Measurements from ENCODE around the gene HOXA10.
A peak's percentile ranks its signal among the peaks of the same experiment; 100 is the strongest.

Gene HOXA10

DNA sequence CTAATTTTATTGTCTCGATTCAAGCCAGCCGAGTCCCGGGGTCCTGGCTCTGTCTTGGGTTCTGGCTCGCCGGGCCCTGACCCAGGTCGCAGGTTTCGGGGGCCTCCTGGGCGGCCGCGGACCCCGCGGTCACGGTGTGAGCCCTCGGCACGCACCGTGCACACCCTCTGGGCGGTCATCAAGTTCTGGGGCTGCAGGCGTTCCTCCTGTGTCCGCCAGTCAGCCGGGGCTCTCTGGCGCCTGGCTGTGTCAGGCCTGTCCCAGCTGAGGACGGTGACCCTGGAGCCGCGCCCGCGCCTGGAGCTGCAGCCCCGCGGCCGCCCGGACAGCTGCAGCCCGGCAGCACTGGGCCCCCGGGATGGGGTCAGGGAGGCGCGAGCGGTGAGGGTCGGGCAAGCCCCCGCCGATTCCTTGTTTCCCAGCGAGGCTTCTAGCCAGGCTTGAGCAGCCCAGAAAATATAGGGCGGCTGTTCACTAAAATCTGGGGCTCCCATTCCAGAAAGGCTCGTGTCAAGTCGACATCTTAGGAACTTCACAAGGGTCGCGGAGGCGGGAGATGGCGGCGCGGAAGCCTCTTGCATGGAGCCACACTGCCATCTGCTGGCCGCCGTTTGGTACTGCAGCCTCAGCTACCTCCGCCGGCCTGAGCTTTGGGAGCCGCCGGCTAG, 13.4 kb downstream of the HOXA10 start:
- Histone ChIP-seq H3K9me3 (ENCODE audit: insufficient read depth, low read depth, low read length) (peaks cover 8% of the 10 kb centered on the region; the same call in 1 of the 2 replicates), H3K27ac (ENCODE audit: low read depth, low read length) (no peak overlapping the region), H3K9ac (ENCODE audit: low read depth, low read length) (no peak overlapping the region), H3K27me3 (ENCODE audit: insufficient read depth, low read length) (peaks cover 100% of the 10 kb centered on the region), H3K36me3 (ENCODE audit: insufficient read depth, low read length) (no peaks in the 10 kb centered on the region), H3K4me3 (ENCODE audit: low read length) (peak overlapping the region; percentile 50), H3K4me1 (ENCODE audit: insufficient read depth, low read length) (no peaks in the 10 kb centered on the region; the same call in 1 of the 2 replicates)
- 6% methylated on average over 54 of the region's 54 CpGs for WGBS

DNA sequence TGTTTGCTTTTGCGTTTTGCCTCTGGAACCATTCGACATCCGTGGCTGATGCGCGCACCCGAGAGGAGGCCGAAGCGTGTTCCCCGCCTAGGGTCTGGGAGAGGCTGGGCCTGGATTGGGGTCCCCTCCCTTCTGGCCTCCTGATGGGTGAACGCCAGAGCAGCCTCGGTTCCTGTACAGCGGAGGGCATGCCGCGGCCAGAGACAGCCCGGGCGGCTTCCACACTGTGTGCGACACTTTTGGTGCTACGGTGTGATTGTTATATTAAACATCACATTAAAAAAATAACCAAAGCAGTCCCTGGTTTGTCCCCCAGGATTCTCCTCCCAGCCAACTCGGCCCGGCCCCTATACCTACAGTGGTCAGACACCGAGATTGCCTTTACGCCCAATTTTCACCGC, 14.0 kb downstream of the HOXA10 start:
- Histone ChIP-seq H3K9ac (ENCODE audit: low read depth, low read length) (no peak overlapping the region), H3K27me3 (ENCODE audit: insufficient read depth, low read length) (peaks cover 100% of the 10 kb centered on the region), H3K9me3 (ENCODE audit: insufficient read depth, low read depth, low read length) (peaks cover 3% of the 10 kb centered on the region; the same call in 1 of the 2 replicates), H3K36me3 (ENCODE audit: insufficient read depth, low read length) (no peaks in the 10 kb centered on the region), H3K4me1 (ENCODE audit: insufficient read depth, low read length) (no peaks in the 10 kb centered on the region; the same call in 1 of the 2 replicates), H3K4me3 (ENCODE audit: low read length) (peak overlapping the region; percentile 50; the same call in 1 of the 2 replicates), H3K27ac (ENCODE audit: low read depth, low read length) (no peak overlapping the region)
- 73% methylated on average over 19 of the region's 23 CpGs for WGBS

DNA sequence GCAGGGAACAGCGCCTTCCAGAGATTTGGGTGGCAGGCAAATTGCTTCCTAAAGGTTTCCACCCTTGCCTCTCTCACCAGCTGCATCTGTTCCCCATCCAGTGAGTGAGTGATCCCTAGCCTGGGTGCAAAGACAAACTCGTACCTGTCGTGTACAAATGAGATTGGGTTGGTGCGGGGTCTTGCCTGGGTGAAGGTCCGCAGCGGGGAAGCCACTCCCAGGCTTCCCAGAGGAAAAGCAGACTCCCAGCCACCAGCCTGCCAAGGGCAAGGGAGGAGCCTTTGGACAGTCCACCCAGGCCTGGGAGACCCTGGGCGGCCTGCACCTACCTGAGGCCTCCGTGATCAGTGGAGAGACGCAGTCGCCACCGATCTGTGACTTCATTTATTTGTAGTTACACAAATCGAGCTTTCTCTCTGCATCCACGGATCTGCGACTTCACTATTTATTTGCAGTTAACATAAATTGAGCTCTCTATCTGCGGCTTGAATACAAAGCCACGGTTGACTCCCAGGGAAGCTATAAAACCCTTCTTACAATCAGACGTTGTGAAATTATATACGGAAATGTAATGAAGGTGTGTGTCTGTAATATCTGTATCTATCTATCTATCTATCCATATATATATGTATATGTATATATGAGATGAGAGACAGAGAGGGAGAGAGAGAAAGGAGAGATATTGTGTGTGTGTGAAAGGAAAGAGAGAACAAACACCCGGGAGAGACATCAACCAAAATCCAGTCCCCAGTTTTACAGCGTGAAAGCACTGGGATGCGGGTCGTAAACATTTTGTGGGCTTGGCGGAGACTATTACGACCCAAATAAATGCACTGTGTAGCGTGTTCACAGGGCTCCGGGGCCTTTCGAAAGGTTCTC, 14.6 kb downstream of the HOXA10 start:
- peaks cover 100% of the 10 kb centered on the region for H3K27me3 ChIP-seq (ENCODE audit: insufficient read depth, low read length)
- no peak overlapping the region for H3K4me3 ChIP-seq (ENCODE audit: low read length)
- H3K36me3 ChIP-seq (ENCODE audit: insufficient read depth, low read length), result no peaks in the 10 kb centered on the region
- H3K9me3 ChIP-seq (ENCODE audit: insufficient read depth, low read depth, low read length), result peaks cover 3% of the 10 kb centered on the region; the same call in 1 of the 2 replicates
- H3K4me1 ChIP-seq (ENCODE audit: insufficient read depth, low read length), result no peaks in the 10 kb centered on the region; the same call in 1 of the 2 replicates
- H3K27ac ChIP-seq (ENCODE audit: low read depth, low read length), result no peak overlapping the region
- 78% methylated on average over 25 of the region's 27 CpGs for WGBS
- no peak overlapping the region for H3K9ac ChIP-seq (ENCODE audit: low read depth, low read length)

DNA sequence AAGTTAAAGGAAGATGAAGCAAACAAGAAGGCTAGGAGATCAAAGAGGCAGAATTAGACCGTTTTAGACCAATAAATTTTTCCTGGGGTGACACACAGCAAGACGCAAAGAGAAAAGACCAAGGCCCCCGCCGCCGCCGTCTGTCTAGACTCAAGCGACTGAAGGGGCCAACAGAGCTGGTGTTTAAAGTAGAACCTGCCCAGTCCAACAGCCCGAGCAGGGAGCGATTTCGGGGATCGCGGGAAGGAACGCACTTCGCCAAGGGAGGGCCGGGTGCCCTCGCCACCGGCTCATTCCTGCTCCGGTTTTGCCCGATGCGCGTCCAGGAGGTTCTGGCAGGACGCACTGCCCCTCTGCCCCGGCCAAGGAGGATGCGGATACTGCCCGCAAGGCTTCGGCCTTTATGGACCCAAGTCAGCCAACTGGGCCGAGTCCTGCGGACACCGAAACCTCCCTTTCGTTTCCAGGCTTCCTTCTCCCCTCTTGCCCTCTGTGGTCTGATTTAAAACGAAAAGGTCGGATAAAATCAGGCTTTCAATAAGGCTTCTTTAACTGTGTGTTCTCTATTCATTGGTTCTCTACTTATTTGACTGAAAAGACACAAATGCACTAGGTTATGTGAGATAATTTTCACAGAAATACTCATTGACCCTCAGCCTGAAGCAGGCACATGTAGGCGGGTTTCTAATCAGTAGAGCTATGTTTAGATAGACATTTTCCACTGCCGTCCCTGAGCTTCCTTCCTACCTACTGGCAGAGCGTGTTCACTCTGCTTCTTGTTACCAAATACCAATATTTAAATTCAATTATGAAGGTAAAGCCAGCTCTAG, 15.5 kb downstream of the HOXA10 start:
- H3K4me3 ChIP-seq (ENCODE audit: low read length), result no peak overlapping the region
- no peaks in the 10 kb centered on the region for H3K36me3 ChIP-seq (ENCODE audit: insufficient read depth, low read length)
- H3K27ac ChIP-seq (ENCODE audit: low read depth, low read length), result no peak overlapping the region
- H3K9ac ChIP-seq (ENCODE audit: low read depth, low read length), result no peak overlapping the region
- H3K4me1 ChIP-seq (ENCODE audit: insufficient read depth, low read length), result no peaks in the 10 kb centered on the region; the same call in 1 of the 2 replicates
- peaks cover 100% of the 10 kb centered on the region for H3K27me3 ChIP-seq (ENCODE audit: insufficient read depth, low read length)
- WGBS, result 68% methylated on average over 35 of the region's 35 CpGs
- peaks cover 3% of the 10 kb centered on the region; the same call in 1 of the 2 replicates for H3K9me3 ChIP-seq (ENCODE audit: insufficient read depth, low read depth, low read length)

DNA sequence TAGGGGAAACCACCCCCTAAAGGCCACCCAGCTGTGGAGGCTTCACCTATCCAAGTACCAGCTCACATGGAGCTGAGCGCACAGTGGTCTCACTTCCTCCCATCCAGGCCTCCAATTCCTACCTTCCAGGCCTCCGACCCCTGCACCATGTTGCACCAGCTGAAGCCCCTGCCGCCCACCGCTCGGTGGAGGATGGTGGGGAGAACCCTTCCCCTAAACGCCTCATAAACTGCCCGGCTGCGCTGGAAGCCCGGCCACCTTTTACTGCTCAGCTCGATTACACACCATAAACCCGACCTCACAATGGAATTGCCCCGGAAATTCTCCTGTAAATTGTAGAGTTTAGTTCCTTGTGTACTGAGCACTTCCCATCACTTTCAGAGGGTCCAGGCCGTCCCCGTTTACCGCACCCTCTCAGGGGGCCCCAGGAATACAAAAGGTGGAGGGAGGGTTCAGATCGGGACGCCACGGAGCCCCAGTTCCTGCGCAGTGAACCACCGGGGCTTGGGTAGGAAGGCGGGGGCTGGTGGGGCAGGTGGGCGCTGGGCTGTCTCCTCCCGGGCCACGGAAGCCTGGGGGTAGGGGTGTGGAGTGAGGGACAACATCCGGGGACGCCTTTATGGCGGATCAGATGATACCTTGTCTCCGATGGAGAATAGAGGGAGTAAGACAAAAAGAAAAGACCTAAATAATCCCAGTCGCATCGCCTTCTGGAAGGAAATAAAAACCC, 16.3 kb downstream of the HOXA10 start:
- 58% methylated on average over 29 of the region's 30 CpGs for WGBS
- no peaks in the 10 kb centered on the region for H3K36me3 ChIP-seq (ENCODE audit: insufficient read depth, low read length)
- H3K9me3 ChIP-seq (ENCODE audit: insufficient read depth, low read depth, low read length), result peaks cover 3% of the 10 kb centered on the region; the same call in 1 of the 2 replicates
- no peaks in the 10 kb centered on the region; the same call in 1 of the 2 replicates for H3K4me1 ChIP-seq (ENCODE audit: insufficient read depth, low read length)
- peaks cover 100% of the 10 kb centered on the region for H3K27me3 ChIP-seq (ENCODE audit: insufficient read depth, low read length)
- no peak overlapping the region for H3K4me3 ChIP-seq (ENCODE audit: low read length)
- no peak overlapping the region for H3K27ac ChIP-seq (ENCODE audit: low read depth, low read length)
- no peak overlapping the region for H3K9ac ChIP-seq (ENCODE audit: low read depth, low read length)

DNA sequence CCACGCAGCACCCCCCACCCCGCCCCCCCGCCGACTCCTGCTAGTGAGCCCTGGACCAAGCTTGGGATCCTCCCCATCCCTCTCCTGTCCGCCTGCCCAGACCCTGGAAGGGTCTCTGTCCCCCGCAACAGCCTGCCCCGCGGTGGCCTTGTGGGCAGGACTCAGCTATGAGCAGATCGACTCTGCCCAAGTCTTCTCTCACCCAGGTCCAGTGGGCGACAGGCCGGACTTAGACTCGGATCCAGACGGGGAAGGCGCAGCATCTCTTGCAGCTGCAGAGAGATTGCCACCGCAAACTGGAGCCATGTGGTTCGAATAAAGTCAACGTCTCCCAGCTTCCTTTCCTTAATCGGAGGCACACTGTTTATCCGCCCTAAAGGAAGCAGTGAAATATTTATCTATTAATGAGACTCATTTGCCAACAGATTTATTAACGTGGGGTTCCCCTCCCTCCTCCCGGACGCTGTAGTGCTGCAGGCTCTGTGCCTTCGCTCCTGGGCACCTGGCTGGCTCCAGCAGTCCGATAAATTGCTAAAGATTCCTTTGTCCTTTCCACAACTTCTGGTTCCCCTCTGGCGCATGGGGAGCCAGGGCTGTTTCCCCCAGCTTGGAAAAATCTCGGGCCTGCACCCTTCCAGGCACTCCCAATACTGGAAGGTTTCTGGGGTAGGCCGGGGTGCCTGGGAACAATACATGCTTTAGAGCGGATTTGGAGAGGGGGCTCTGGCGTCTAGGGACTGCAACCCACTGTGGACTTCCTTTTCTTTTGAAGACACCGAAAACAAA, 17.0 kb downstream of the HOXA10 start:
- H3K36me3 ChIP-seq (ENCODE audit: insufficient read depth, low read length), result no peaks in the 10 kb centered on the region
- H3K4me1 ChIP-seq (ENCODE audit: insufficient read depth, low read length), result no peaks in the 10 kb centered on the region; the same call in 1 of the 2 replicates
- H3K27me3 ChIP-seq (ENCODE audit: insufficient read depth, low read length), result peaks cover 100% of the 10 kb centered on the region
- peaks cover 3% of the 10 kb centered on the region; the same call in 1 of the 2 replicates for H3K9me3 ChIP-seq (ENCODE audit: insufficient read depth, low read depth, low read length)
- no peak overlapping the region for H3K27ac ChIP-seq (ENCODE audit: low read depth, low read length)
- 36% methylated on average over 30 of the region's 30 CpGs for WGBS
- H3K9ac ChIP-seq (ENCODE audit: low read depth, low read length), result no peak overlapping the region
- H3K4me3 ChIP-seq (ENCODE audit: low read length), result no peak overlapping the region

DNA sequence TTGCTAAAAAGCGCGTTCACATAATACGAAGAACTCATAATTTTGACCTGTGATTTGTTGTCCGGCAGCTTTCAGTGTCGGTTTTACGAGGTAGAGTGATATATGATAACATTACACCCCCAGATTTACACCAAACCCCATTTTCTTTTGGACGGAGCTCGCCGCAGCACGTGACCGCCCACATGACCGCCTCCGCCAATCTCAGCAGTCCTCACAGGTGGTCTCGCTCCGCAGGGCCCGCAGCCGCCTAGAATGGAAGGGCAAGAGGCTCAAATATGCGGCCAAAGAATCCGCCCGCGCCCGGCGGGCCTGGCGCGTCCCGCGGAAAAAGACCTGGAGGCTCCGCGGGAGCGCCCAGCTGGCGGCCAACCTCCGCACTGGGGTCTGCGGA, 17.6 kb downstream of the HOXA10 start, which contains the start of gene HOXA7:
Gene HOXA7, minus strand, starts transcription at position 168 of the 391 bp plus-strand sequence. Its CDS starts 130 bp downstream, at position 38.
- Histone ChIP-seq H3K4me3 (ENCODE audit: low read length) (peak within 1 kb of the TSS; percentile 51), H3K36me3 (ENCODE audit: insufficient read depth, low read length) (no peaks in the 10 kb centered on the region), H3K9ac (ENCODE audit: low read depth, low read length) (no peak within 1 kb of the TSS), H3K27ac (ENCODE audit: low read depth, low read length) (no peak within 1 kb of the TSS), H3K27me3 (ENCODE audit: insufficient read depth, low read length) (peaks cover 100% of the 10 kb centered on the region), H3K9me3 (ENCODE audit: insufficient read depth, low read depth, low read length) (peaks cover 3% of the 10 kb centered on the region; the same call in 1 of the 2 replicates), H3K4me1 (ENCODE audit: insufficient read depth, low read length) (no peaks in the 10 kb centered on the region; the same call in 1 of the 2 replicates)
- 6% methylated on average over 32 of the region's 33 CpGs for WGBS

DNA sequence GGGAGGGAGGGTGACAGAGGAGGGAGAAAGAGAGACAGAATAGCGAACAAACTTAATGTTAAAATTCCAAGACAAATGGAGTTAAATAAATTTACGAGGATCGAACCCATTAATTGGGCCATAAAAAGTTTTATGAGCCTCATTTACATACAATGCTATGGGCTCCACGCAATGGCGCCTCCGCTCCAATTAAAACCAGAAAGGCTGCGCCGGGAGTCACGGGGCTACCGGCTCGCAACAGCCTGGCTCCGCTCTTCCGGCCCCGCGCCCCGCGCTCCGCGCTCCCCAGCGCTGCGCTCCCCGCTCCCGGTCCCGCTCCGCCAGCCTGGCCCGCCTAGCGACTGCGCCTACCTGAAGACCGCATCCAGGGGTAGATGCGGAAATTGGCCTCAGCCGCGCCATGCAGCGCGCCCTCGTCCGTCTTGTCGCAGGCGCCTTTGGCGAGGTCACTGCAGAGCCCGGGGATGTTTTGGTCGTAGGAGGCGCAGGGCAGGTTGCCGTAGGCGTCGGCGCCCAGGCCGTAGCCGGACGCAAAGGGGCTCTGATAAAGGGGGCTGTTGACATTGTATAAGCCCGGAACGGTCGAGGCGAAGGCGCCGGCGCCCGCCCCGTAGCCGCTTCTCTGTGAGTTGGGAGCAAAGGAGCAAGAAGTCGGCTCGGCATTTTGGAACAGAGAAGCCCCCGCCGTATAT, 18.2 kb downstream of the HOXA10 start:
- peaks cover 3% of the 10 kb centered on the region; the same call in 1 of the 2 replicates for H3K9me3 ChIP-seq (ENCODE audit: insufficient read depth, low read depth, low read length)
- H3K36me3 ChIP-seq (ENCODE audit: insufficient read depth, low read length), result no peaks in the 10 kb centered on the region
- 5% methylated on average over 63 of the region's 63 CpGs for WGBS
- peaks cover 100% of the 10 kb centered on the region for H3K27me3 ChIP-seq (ENCODE audit: insufficient read depth, low read length)
- peak overlapping the region; percentile 51 for H3K4me3 ChIP-seq (ENCODE audit: low read length)
- H3K27ac ChIP-seq (ENCODE audit: low read depth, low read length), result no peak overlapping the region
- H3K9ac ChIP-seq (ENCODE audit: low read depth, low read length), result no peak overlapping the region
- H3K4me1 ChIP-seq (ENCODE audit: insufficient read depth, low read length), result no peaks in the 10 kb centered on the region; the same call in 1 of the 2 replicates

All from HUES64 (cell line).